ENCODE measurements around the gene SLC22A5. TPM values are rescaled to one million over a fixed set of nuclear protein-coding genes. Genes with fewer than 3 reads are reported as not detected.

The SLC22A5 gene
- total and polyA plus RNA-seq, 10 of the 15 experiments (the other 5 are each of a cell fraction or from before 2014, with no cell fraction given), result 1.1 to 4.4 (median 2.3) TPM

DNA sequence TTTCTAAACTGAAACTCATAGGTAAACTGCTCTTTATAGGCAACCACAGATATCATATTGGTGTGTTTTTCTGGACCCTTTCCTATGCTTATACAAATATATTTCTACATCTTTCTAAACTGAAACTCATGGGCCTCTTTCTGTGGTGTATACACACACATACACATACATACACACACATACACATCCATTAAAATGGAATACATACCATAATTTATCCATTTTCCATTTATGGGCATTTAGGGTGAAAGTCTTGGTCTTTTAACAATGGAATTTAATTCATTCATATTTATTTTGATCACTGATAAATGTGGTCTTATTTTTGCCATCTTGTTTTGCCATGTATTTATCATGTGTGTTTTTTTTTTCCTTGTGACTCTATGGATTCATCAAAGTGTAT is 44.1 kb downstream of the SLC22A5 start (continued):
- 0 out of 2 replicates have a peak, but pooled peaks have one; percentile 23 for TF ChIP-seq MTA3 (IDR thresholded peaks at IDR 0.05; ENCODE audit: borderline replicate concordance, low read length)
- TF ChIP-seq REST (IDR thresholded peaks at IDR 0.05; ENCODE audit: low read depth, low read length), result no peak
- peak; percentile 10; the same call in 1 of the 2 replicates for TF ChIP-seq NBN (IDR thresholded peaks at IDR 0.05)
- peak in 1 of 2 experiments; percentile 18 for TF ChIP-seq IKZF2 (IDR thresholded peaks at IDR 0.05)
- TF ChIP-seq SMARCA5 (IDR thresholded peaks at IDR 0.05), result 0 out of 2 replicates have a peak, but pooled peaks have one; percentile 10
- peak; percentile 77 for TF ChIP-seq RUNX3 (IDR thresholded peaks at IDR 0.05; ENCODE audit: low read length)
- TF ChIP-seq NFIC (IDR thresholded peaks at IDR 0.05; ENCODE audit: low read depth, low read length), result peak; percentile 27; the same call in 1 of the 2 replicates
- TF ChIP-seq, protein P1, sequence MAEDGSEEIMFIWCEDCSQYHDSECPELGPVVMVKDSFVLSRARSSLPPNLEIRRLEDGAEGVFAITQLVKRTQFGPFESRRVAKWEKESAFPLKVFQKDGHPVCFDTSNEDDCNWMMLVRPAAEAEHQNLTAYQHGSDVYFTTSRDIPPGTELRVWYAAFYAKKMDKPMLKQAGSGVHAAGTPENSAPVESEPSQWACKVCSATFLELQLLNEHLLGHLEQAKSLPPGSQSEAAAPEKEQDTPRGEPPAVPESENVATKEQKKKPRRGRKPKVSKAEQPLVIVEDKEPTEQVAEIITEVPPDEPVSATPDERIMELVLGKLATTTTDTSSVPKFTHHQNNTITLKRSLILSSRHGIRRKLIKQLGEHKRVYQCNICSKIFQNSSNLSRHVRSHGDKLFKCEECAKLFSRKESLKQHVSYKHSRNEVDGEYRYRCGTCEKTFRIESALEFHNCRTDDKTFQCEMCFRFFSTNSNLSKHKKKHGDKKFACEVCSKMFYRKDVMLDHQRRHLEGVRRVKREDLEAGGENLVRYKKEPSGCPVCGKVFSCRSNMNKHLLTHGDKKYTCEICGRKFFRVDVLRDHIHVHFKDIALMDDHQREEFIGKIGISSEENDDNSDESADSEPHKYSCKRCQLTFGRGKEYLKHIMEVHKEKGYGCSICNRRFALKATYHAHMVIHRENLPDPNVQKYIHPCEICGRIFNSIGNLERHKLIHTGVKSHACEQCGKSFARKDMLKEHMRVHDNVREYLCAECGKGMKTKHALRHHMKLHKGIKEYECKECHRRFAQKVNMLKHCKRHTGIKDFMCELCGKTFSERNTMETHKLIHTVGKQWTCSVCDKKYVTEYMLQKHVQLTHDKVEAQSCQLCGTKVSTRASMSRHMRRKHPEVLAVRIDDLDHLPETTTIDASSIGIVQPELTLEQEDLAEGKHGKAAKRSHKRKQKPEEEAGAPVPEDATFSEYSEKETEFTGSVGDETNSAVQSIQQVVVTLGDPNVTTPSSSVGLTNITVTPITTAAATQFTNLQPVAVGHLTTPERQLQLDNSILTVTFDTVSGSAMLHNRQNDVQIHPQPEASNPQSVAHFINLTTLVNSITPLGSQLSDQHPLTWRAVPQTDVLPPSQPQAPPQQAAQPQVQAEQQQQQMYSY (CRISPR knock-in tag; IDR thresholded peaks at IDR 0.05), result no peak
- no peak for TF ChIP-seq SIN3A (IDR thresholded peaks at IDR 0.05; ENCODE audit: low read depth, low read length)
- TF ChIP-seq, protein P2, sequence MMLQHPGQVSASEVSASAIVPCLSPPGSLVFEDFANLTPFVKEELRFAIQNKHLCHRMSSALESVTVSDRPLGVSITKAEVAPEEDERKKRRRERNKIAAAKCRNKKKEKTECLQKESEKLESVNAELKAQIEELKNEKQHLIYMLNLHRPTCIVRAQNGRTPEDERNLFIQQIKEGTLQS (IDR thresholded peaks at IDR 0.05; ENCODE audit: borderline replicate concordance, extremely low read depth, low read depth, low read length), result no peak
- TF ChIP-seq EZH2 (IDR thresholded peaks at IDR 0.05; ENCODE audit: borderline replicate concordance, control insufficient read depth, low read depth, low read length), result no peak
- no peak for TF ChIP-seq HDAC6 (IDR thresholded peaks at IDR 0.05; ENCODE audit: unreplicated experiment)
- TF ChIP-seq STAT3 (IDR thresholded peaks at IDR 0.05; ENCODE audit: low read depth, low read length), result no peak
- TF ChIP-seq CTCF (IDR thresholded peaks at IDR 0.05 in 2 of 3, conservative IDR thresholded peaks at IDR 0.05 in 1 of 3; ENCODE audit: control insufficient read depth in 2 of 3, extremely low read depth in 1 of 3, insufficient read depth in 1 of 3, low read depth in 3 of 3, low read length in 3 of 3), result no peak
- TF ChIP-seq, protein P3, sequence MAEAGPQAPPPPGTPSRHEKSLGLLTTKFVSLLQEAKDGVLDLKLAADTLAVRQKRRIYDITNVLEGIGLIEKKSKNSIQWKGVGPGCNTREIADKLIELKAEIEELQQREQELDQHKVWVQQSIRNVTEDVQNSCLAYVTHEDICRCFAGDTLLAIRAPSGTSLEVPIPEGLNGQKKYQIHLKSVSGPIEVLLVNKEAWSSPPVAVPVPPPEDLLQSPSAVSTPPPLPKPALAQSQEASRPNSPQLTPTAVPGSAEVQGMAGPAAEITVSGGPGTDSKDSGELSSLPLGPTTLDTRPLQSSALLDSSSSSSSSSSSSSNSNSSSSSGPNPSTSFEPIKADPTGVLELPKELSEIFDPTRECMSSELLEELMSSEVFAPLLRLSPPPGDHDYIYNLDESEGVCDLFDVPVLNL (IDR thresholded peaks at IDR 0.05; ENCODE audit: low read depth, low read length), result no peak
- TF ChIP-seq BACH1 (IDR thresholded peaks at IDR 0.05; ENCODE audit: borderline replicate concordance), result no peak
- no peak for TF ChIP-seq FOXM1 (IDR thresholded peaks at IDR 0.05; ENCODE audit: low read depth, low read length)

All from GM12878 (cell line).